Keratinocyte (primary cell): ENCODE data around the gene LRRC10B.

ENCODE experiments used
- CTCF ChIP-seq, 3 experiments: IDR thresholded peaks in 1 of 3; conservative IDR thresholded peaks in 1 of 3; optimal IDR thresholded peaks in 1 of 3; 2 replicates in 2 of 3; 3 replicates in 1 of 3; pipeline versions ENCODE3 to v1.5.1; 2011; ENCODE audit warnings: low read length in 3 of 3, mild to moderate bottlenecking in 3 of 3, moderate library complexity in 2 of 3, control low read depth in 1 of 3, inconsistent platforms in 1 of 3; ENCODE audit not compliant: insufficient read depth in 2 of 3; ENCODE audit errors: extremely low read depth in 1 of 3
- EZH2 ChIP-seq: IDR thresholded peaks from one replicate; pipeline ENCODE4 v1.6.1; 2012; ENCODE audit warnings: inconsistent platforms, mild to moderate bottlenecking, low read length, moderate library complexity

- TF ChIP-seq CTCF (optimal IDR thresholded peaks at IDR 0.05 in 1 of 3, IDR thresholded peaks at IDR 0.05 in 1 of 3, conservative IDR thresholded peaks at IDR 0.05 in 1 of 3; ENCODE audit: extremely low read depth in 1 of 3, insufficient read depth in 2 of 3, low read length in 3 of 3) = no peak
- no peak for TF ChIP-seq EZH2
These were observed 5.7 kb downstream of the LRRC10B start for GRCh38 chr11:61514050-61514917.
